GM21526 (cell line): Measurements from ENCODE around the gene TMUB2.
"Not testable (repeated sequence)": the region's sequence is repeated elsewhere in the genome, so short reads cannot be mapped to it uniquely, and the experiment has no call there.

ENCODE experiments used
- ATAC-seq: cut with Tn5 transposase; IDR thresholded peaks from one replicate; pipeline ENCODE4 v1.9.1; 2021; ENCODE audit warnings: moderate library complexity; ENCODE audit not compliant: unreplicated experiment, low FRiP score

TMUB2 gene

GRCh38 chr17:44217738-44218343 is 31.1 kb downstream of the TMUB2 start:
- ATAC-seq: no peak

- ATAC-seq: no peak
These were observed 31.8 kb downstream of the TMUB2 start for GRCh38 chr17:44218344-44219107.

- ATAC-seq: no peak
These were observed 32.4 kb downstream of the TMUB2 start for GRCh38 chr17:44219108-44219615.

GRCh38 chr17:44219616-44220212 is 32.9 kb downstream of the TMUB2 start, which contains the start of gene UBTF:
UBTF (minus strand) TSS chr17:44219675; CDS start chr17:44218229, 1,446 bp downstream.
- no peak for ATAC-seq

GRCh38 chr17:44220213-44221083 is 33.7 kb downstream of the TMUB2 start:
- no peak for ATAC-seq

- ATAC-seq: no peak
These were observed 34.5 kb downstream of the TMUB2 start for GRCh38 chr17:44221084-44221861.

- no peak for ATAC-seq
These were observed 35.0 kb downstream of the TMUB2 start for GRCh38 chr17:44221862-44222111.

GRCh38 chr17:44222112-44222869 is 35.5 kb downstream of the TMUB2 start:
- ATAC-seq: no peak

GRCh38 chr17:44223541-44224071 is 36.8 kb downstream of the TMUB2 start:
- no peak for ATAC-seq

- no peak for ATAC-seq
These were observed 42.3 kb downstream of the TMUB2 start for GRCh38 chr17:44229090-44229489.

- no peak for ATAC-seq
These were observed 43.4 kb downstream of the TMUB2 start for GRCh38 chr17:44230140-44230539.

GRCh38 chr17:44232061-44232460 is 45.3 kb downstream of the TMUB2 start:
- no peak for ATAC-seq

GRCh38 chr17:44233582-44233981 is 46.8 kb downstream of the TMUB2 start:
- ATAC-seq: no peak

GRCh38 chr17:44235583-44235936 is 48.8 kb downstream of the TMUB2 start:
- ATAC-seq: no peak

- no peak for ATAC-seq
These were observed 49.7 kb downstream of the TMUB2 start for GRCh38 chr17:44236444-44236991.

- ATAC-seq: not testable (repeated sequence)
These were observed 51.1 kb downstream of the TMUB2 start for GRCh38 chr17:44237886-44238285.

GRCh38 chr17:44241106-44241624 is 54.4 kb downstream of the TMUB2 start:
- no peak for ATAC-seq
